ENCODE data around the gene ARL15. TPM values are rescaled to one million over a fixed set of nuclear protein-coding genes. Genes with fewer than 3 reads are reported as not detected.

The ARL15 gene
- total and polyA plus RNA-seq, 2 of the 4 experiments (the other 2 are of a cell fraction) = 7.3 to 19.2 TPM

DNA sequence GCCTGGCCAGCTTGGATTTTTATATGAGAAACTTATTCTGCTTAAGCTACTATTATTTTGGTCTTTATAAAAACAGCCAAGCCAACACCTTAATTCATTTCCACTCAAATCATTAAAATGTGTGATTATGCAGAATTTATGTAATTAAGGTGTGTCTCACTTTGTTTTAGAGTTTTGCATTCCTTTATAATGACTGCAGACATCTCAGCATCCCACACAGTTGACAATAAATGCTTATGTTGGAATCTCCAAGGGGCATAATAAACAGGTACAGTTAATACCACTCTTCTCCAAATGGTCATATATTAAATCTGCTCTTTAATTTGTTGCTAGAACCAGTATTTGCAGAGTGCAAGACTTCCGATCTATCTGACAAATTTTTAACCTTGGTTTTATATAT, 34.3 kb downstream of the ARL15 start:
- no peak overlapping the region for H2BK5ac ChIP-seq (ENCODE audit: low read depth, low read length, poor library complexity, severe bottlenecking)
- no peak overlapping the region for H3K27ac ChIP-seq (ENCODE audit: insufficient read depth, low read length)
- no peak overlapping the region for H3K4me3 ChIP-seq (ENCODE audit: insufficient read depth, low read depth, low read length)
- WGBS, 2 experiments (ENCODE audit: extremely low coverage in 2 of 2, insufficient read length in 1 of 2) = no CpG with 5 or more reads among the region's 1 CpG
- H3K4me1 ChIP-seq (ENCODE audit: control insufficient read depth, insufficient read depth, low read length) = no peaks in the 10 kb centered on the region
- BruUV-seq (replicated peaks) = no TSS peak
- H3K27me3 ChIP-seq (ENCODE audit: control insufficient read depth, insufficient read depth, low read length) = no peaks in the 10 kb centered on the region
- in situ Hi-C loops (cut with MboI; ENCODE audit: low sequenced_read_pairs) = no loop called here
- no peak overlapping the region for H2AFZ ChIP-seq (replicated peaks; ENCODE audit: low read length, poor library complexity)
- ChIA-PET CTCF (interaction anchor here (1.4 kb wide), 1 partner anchor 213 kb away, joined by 4 read pairs; no protein-coding TSS in a partner anchor), POLR2A (ENCODE audit: unreplicated experiment) (interaction anchor here (0.5 kb wide), 1 partner anchor 347 kb away, joined by 9 read pairs; no protein-coding TSS in a partner anchor)
- TF ChIP-seq RCOR1 (IDR thresholded peaks at IDR 0.05; ENCODE audit: insufficient replicate concordance, low read length) (no peak), FOS (IDR thresholded peaks at IDR 0.05; ENCODE audit: low read depth, low read length) (no peak), RFX5 (IDR thresholded peaks at IDR 0.05; ENCODE audit: low read depth, low read length) (no peak), CEBPB (IDR thresholded peaks at IDR 0.05; ENCODE audit: low read depth, low read length) (no peak), CHD1 (IDR thresholded peaks at IDR 0.05; ENCODE audit: low read depth, low read length) (no peak), RAD21 (IDR thresholded peaks at IDR 0.05; ENCODE audit: low read length) (no peak), MXI1 (IDR thresholded peaks at IDR 0.05; ENCODE audit: borderline replicate concordance, low read depth, low read length) (no peak), MAZ (IDR thresholded peaks at IDR 0.05; ENCODE audit: borderline replicate concordance, low read depth, low read length) (no peak), SMC3 (IDR thresholded peaks at IDR 0.05; ENCODE audit: low read depth, low read length) (no peak), BHLHE40 (IDR thresholded peaks at IDR 0.05; ENCODE audit: low read depth, low read length) (no peak), POLR2A (IDR thresholded peaks at IDR 0.05; ENCODE audit: low read depth, low read length) (no peak), ELK1 (IDR thresholded peaks at IDR 0.05; ENCODE audit: borderline replicate concordance, low read depth, low read length) (no peak), MAFK (IDR thresholded peaks at IDR 0.05; ENCODE audit: low read depth, low read length) (no peak)
- TF ChIP-seq, protein P1, sequence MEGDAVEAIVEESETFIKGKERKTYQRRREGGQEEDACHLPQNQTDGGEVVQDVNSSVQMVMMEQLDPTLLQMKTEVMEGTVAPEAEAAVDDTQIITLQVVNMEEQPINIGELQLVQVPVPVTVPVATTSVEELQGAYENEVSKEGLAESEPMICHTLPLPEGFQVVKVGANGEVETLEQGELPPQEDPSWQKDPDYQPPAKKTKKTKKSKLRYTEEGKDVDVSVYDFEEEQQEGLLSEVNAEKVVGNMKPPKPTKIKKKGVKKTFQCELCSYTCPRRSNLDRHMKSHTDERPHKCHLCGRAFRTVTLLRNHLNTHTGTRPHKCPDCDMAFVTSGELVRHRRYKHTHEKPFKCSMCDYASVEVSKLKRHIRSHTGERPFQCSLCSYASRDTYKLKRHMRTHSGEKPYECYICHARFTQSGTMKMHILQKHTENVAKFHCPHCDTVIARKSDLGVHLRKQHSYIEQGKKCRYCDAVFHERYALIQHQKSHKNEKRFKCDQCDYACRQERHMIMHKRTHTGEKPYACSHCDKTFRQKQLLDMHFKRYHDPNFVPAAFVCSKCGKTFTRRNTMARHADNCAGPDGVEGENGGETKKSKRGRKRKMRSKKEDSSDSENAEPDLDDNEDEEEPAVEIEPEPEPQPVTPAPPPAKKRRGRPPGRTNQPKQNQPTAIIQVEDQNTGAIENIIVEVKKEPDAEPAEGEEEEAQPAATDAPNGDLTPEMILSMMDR (conservative IDR thresholded peaks at IDR 0.05; ENCODE audit: low read depth, low read length) = no peak
- peaks cover 3% of the 10 kb centered on the region; the same call in 1 of the 2 replicates for H3K9me3 ChIP-seq (ENCODE audit: control insufficient read depth, insufficient read depth, low read length)
- intact Hi-C loops (cut with micrococcal nuclease) = no loop called here
- H3K14ac ChIP-seq (replicated peaks; ENCODE audit: low read depth, low read length) = no peak overlapping the region
- H3K4me2 ChIP-seq (ENCODE audit: low read depth, low read length) = no peak overlapping the region
- no peaks in the 10 kb centered on the region for H3K36me3 ChIP-seq (ENCODE audit: control insufficient read depth, insufficient read depth, low read length)
- dilution Hi-C loops (cut with HindIII; ENCODE audit: low sequenced_read_pairs, unreplicated experiment) = no loop called here
- H3K9me1 ChIP-seq (ENCODE audit: insufficient read depth, low read length) = 0 out of 2 replicates have a peak, but pooled peaks cover 3% of the 10 kb centered on the region
- H2BK120ac ChIP-seq (ENCODE audit: low read depth, low read length) = no peak overlapping the region
- H2AK9ac ChIP-seq (replicated peaks; ENCODE audit: low read depth, low read length, poor library complexity) = no peak overlapping the region
- H2AK5ac ChIP-seq (ENCODE audit: low read depth, low read length) = no peak overlapping the region
- H4K91ac ChIP-seq (ENCODE audit: insufficient read depth, low read depth, low read length) = no peak overlapping the region
- no peak overlapping the region for H4K5ac ChIP-seq (ENCODE audit: low read depth, low read length)
- H4K8ac ChIP-seq (ENCODE audit: low read depth in 2 of 2, low read length in 2 of 2) = no peak overlapping the region
- no peak overlapping the region for H3K9ac ChIP-seq (ENCODE audit: low read depth, low read length)
- no peaks in the 10 kb centered on the region for H4K20me1 ChIP-seq (ENCODE audit: insufficient read depth, low read length)
- H3K18ac ChIP-seq (ENCODE audit: low read depth, low read length) = no peak overlapping the region
- ATAC-seq (ENCODE audit: low read depth) (no peak), DNase-seq (no peak)
- H3K56ac ChIP-seq (ENCODE audit: extremely low read depth, insufficient read depth, low read length) = no peak overlapping the region
- no peak overlapping the region for H3K23ac ChIP-seq (ENCODE audit: low read depth, low read length)
- H3K79me1 ChIP-seq (ENCODE audit: low read depth in 1 of 2, low read length in 2 of 2) = peaks cover 0 to 5% of the 10 kb centered on the region in 2 experiments; a peak in 1 of 4 replicates
- H2BK15ac ChIP-seq (ENCODE audit: low read depth, low read length) = no peak overlapping the region
- H3K4ac ChIP-seq (ENCODE audit: low read depth, low read length) = no peak overlapping the region
- no peak overlapping the region for H2BK20ac ChIP-seq (ENCODE audit: low read depth, low read length)
